22Rv1 (cell line): ENCODE data around the gene ABHD15.

Experiments
- CTCF ChIP-seq: fragments of 450-650 bp; IDR thresholded peaks from 2 replicates; pipeline ENCODE4 v1.5.1; 2017; ENCODE audit warnings: mild to moderate bottlenecking
- ZFX ChIP-seq: fragments of 450-650 bp; IDR thresholded peaks from 2 replicates; pipeline ENCODE4 v1.6.1; 2017; ENCODE audit warnings: antibody characterized with exemption, borderline replicate concordance

GRCh38 chr17:29588017-29588561, 21.3 kb upstream of the ABHD15 start:
- TF ChIP-seq CTCF: no peak
- no peak for TF ChIP-seq ZFX
